SU-DHL-6 (cell line): Measurements from ENCODE around the gene ADM2.

Experiments
- H2AFZ ChIP-seq: fragments of 200-600 bp; sonication (generic); 2 replicates; pipeline ENCODE4 v1.6.1; 2014; ENCODE audit warnings: low read depth, mild to moderate bottlenecking, moderate library complexity, mixed read lengths, antibody characterized with exemption, low read length; ENCODE audit not compliant: severe bottlenecking
- H3F3A ChIP-seq: fragments of 200-600 bp; shearing (Covaris generic); 2 replicates; pipeline ENCODE4 v1.6.0; 2016; ENCODE audit warnings: antibody characterized with exemption, mild to moderate bottlenecking; ENCODE audit not compliant: insufficient read depth
- H3K27ac ChIP-seq: fragments of 200-600 bp; sonication (generic); 2 replicates; pipeline ENCODE4 v1.5.1; 2016; ENCODE audit warnings: low read depth, mild to moderate bottlenecking, low read length, moderate library complexity, mixed read lengths
- H3K27me3 ChIP-seq: fragments of 200-600 bp; sonication (generic), shearing (Covaris generic); 2 replicates; pipeline ENCODE4 v1.6.0; 2014; ENCODE audit warnings: mild to moderate bottlenecking, low read length
- H3K36me3 ChIP-seq: fragments of 200-600 bp; sonication (generic); 2 replicates; pipeline ENCODE4 v1.6.1; 2014; ENCODE audit warnings: mild to moderate bottlenecking, low read length, mixed read lengths
- H3K4me2 ChIP-seq: fragments of 300-600, 200-600 bp; shearing (Covaris generic), sonication (generic); 2 replicates; pipeline ENCODE4 v1.6.0; 2014; ENCODE audit warnings: low read length, low read depth, mild to moderate bottlenecking; ENCODE audit not compliant: poor library complexity, severe bottlenecking
- H3K4me3 ChIP-seq: fragments of 200-600 bp; sonication (generic); 2 replicates; pipeline ENCODE4 v1.5.1; 2014; ENCODE audit warnings: antibody characterized with exemption, low read length, mild to moderate bottlenecking, mixed read lengths; ENCODE audit not compliant: insufficient read depth, poor library complexity, severe bottlenecking
- H3K79me2 ChIP-seq: fragments of 200-600 bp; sonication (generic); 2 replicates; pipeline ENCODE4 v1.6.1; 2014; ENCODE audit warnings: mild to moderate bottlenecking, low read length, moderate library complexity; ENCODE audit not compliant: insufficient read depth
- H3K9ac ChIP-seq: fragments of 200-600 bp; sonication (generic); 2 replicates; pipeline ENCODE4 v1.7.0; 2014; ENCODE audit warnings: mild to moderate bottlenecking, low read length
- H3K9me2 ChIP-seq: fragments of 200-600 bp; sonication (generic); replicated peaks from 2 replicates; pipeline ENCODE4 v1.6.1; 2014; ENCODE audit warnings: low read length; ENCODE audit not compliant: insufficient read depth
- H3K9me3 ChIP-seq: fragments of 200-600 bp; sonication (generic); 2 replicates; pipeline ENCODE4 v1.6.1; 2014; ENCODE audit warnings: low read length, mixed read lengths; ENCODE audit not compliant: insufficient read depth
- H4K20me1 ChIP-seq: fragments of 200-600 bp; sonication (generic); 2 replicates; pipeline ENCODE4 v1.6.1; 2014; ENCODE audit warnings: low read depth, mild to moderate bottlenecking, antibody characterized with exemption, low read length, moderate library complexity, mixed read lengths
- EZH2phosphoT487 ChIP-seq: fragments of 200-600 bp; sonication (generic), shearing (Covaris generic); conservative IDR thresholded peaks from 2 replicates; pipeline ENCODE4 v1.6.1; 2018; ENCODE audit warnings: mild to moderate bottlenecking, antibody characterized with exemption, low read length, moderate library complexity, mixed read lengths
- TF ChIP-seq, protein P1 (sequence below): fragments of 200-600 bp; sonication (generic); IDR thresholded peaks from one replicate; pipeline ENCODE4 v1.5.1; 2017; ENCODE audit warnings: antibody characterized with exemption, mild to moderate bottlenecking, low read length, moderate library complexity; ENCODE audit not compliant: insufficient read depth, poor library complexity, severe bottlenecking

The ADM2 gene

DNA sequence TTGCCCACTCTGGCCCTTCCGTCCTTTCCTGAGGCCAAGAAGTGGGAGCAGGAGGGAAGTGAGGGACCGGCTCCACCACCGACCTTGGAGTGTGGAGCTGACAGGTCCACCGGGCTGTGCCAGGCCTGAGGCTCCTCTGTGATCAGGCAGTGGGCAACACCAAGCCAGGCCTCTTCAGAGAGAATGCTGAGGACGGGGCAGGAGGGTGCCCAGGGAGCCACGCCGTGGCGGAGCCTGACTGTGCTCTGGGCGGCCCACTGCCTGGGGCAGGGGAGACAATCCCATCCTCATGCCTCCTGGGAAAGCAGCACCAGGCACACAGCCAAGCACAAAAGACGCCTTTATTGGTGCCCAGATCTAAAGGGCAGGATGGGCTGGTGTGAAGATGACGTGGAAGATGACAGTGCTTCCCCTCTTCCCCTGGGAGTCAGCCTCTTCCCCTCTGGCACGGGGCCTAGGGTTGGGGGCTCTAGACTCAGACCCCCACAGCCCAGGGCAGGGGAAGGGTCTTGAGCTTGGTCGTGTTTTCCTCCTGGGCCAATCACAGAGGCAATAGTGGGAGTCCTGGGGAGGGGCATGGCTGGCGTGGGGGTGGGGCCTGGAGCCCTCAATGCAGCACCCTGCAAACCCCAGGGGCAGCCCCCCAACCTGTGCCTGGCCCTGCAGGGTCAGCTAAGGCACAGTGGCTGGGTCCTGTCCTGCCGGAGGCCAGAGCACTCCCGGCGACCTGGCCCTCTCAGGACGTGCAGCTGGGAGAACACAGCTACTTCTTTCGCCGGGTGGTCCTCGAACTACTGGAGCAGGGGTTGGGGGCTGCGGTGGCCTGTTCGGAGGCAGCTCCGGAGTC, 21.5 kb downstream of the ADM2 start:
- Histone ChIP-seq H4K20me1 (no peaks in the 10 kb centered on the region), H3K9me3 (no peaks in the 10 kb centered on the region), H3K27ac (no peak overlapping the region), H3K4me3 (no peak overlapping the region), H3K27me3 (no peaks in the 10 kb centered on the region), H3K36me3 (no peaks in the 10 kb centered on the region), H2AFZ (no peak overlapping the region), H3K9me2 (no peaks in the 10 kb centered on the region), H3K9ac (no peak overlapping the region), H3F3A (no peaks in the 10 kb centered on the region), H3K79me2 (peaks cover 6% of the 10 kb centered on the region; the same call in 1 of the 2 replicates), H3K4me2 (no peak overlapping the region)
- no peak for TF ChIP-seq EZH2phosphoT487
- TF ChIP-seq, protein P1, sequence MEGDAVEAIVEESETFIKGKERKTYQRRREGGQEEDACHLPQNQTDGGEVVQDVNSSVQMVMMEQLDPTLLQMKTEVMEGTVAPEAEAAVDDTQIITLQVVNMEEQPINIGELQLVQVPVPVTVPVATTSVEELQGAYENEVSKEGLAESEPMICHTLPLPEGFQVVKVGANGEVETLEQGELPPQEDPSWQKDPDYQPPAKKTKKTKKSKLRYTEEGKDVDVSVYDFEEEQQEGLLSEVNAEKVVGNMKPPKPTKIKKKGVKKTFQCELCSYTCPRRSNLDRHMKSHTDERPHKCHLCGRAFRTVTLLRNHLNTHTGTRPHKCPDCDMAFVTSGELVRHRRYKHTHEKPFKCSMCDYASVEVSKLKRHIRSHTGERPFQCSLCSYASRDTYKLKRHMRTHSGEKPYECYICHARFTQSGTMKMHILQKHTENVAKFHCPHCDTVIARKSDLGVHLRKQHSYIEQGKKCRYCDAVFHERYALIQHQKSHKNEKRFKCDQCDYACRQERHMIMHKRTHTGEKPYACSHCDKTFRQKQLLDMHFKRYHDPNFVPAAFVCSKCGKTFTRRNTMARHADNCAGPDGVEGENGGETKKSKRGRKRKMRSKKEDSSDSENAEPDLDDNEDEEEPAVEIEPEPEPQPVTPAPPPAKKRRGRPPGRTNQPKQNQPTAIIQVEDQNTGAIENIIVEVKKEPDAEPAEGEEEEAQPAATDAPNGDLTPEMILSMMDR = no peak

DNA sequence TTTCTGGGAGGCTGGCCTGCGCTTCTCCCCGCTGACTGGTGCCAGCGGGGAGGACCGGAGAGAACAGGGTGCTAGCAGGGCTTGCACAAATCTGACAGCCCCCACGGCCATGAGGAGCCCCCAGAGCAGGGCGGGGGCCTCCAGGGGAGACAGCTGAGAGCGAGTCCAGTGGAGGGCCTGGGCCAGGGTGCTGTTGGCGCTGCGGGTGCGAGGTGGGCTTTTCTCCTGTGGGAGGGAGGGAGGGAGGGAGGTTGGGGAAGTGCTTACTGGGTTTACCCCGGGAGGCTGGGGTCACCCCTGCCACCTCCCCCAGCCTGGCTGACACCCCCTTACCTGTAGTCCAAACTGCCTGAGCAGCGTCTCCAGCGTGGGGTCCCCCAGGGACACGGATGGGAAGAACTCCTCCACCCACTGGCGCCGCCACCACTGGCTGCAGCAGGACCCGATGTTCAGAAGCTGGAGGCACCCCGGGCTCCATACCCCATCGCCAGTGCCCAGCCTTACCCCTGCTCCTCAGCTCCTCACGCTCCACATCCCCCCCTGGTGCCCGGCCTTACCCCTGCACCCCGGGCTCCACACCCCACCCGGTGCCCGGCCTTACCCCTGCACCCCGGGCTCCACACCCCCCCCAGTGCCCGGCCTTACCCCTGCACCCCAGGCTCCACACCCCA, 22.3 kb downstream of the ADM2 start:
- no peaks in the 10 kb centered on the region for H4K20me1 ChIP-seq
- H3K79me2 ChIP-seq = peaks cover 9% of the 10 kb centered on the region
- no peak overlapping the region for H3K27ac ChIP-seq
- TF ChIP-seq, protein P1 = no peak
- no peak for TF ChIP-seq EZH2phosphoT487
- H3K4me2 ChIP-seq = no peak overlapping the region
- no peak overlapping the region for H2AFZ ChIP-seq
- H3K36me3 ChIP-seq = no peaks in the 10 kb centered on the region
- no peaks in the 10 kb centered on the region for H3K9me2 ChIP-seq
- H3F3A ChIP-seq = peaks cover 1% of the 10 kb centered on the region
- no peak overlapping the region for H3K9ac ChIP-seq
- no peak overlapping the region for H3K4me3 ChIP-seq
- H3K27me3 ChIP-seq = no peaks in the 10 kb centered on the region
- H3K9me3 ChIP-seq = no peaks in the 10 kb centered on the region

DNA sequence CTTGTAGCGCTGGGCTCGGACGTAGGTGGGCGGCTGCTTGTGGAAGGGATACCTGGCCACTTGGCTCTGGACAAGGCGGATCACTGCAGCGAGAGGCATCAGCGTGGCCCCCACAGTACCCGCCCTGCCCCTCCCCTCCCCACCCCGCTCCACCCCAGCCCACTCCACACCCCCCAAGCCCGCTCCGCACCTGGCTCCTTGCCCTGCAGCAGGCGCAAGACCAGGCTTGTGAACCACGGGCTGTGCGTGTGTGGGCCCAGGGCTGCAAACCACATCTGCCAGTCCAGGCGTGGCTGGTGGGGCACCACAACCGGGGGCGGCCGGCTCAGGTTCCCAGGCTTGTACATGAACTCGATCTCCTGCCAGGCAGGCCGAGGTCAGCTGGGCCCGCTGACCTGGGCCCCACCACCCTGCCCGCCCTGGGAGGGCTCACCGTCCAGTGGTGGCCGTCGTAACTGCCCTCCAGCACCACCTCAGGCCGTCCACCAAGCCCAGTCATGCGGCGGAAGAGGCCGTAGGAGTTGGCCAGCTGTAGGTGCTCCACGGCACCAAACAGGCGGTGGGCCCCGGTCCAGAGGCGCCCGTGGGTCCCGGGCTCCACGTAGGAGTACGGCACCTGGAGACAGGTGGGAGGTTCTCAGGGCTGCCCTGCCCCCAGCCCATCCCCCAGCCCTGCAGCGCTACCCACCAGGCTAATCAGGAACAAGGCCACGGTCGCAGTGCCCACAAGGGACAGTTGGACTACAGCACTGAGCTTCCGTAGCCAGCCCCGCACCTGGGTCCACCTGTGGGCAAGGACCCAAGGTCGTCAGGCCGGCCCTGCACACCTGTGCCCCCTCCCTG, 23.2 kb downstream of the ADM2 start:
- H2AFZ ChIP-seq = no peak overlapping the region
- no peak overlapping the region for H3K9ac ChIP-seq
- H3K4me2 ChIP-seq = no peak overlapping the region
- no peak overlapping the region for H3K27ac ChIP-seq
- no peaks in the 10 kb centered on the region for H3K9me2 ChIP-seq
- H3K9me3 ChIP-seq = no peaks in the 10 kb centered on the region
- H3K79me2 ChIP-seq = peaks cover 19% of the 10 kb centered on the region
- H4K20me1 ChIP-seq = no peaks in the 10 kb centered on the region
- H3K27me3 ChIP-seq = no peaks in the 10 kb centered on the region
- H3F3A ChIP-seq = peaks cover 9% of the 10 kb centered on the region
- no peak for TF ChIP-seq EZH2phosphoT487
- TF ChIP-seq, protein P1 = no peak
- no peak overlapping the region for H3K4me3 ChIP-seq
- H3K36me3 ChIP-seq = no peaks in the 10 kb centered on the region
